Stromal cell of bone marrow (primary cell): ENCODE measurements around the gene TCERG1.
A peak's percentile ranks its signal among the peaks of the same experiment; 100 is the strongest.
"Not testable (repeated sequence)": the region's sequence is repeated elsewhere in the genome, so short reads cannot be mapped to it uniquely, and the experiment has no call there.

Source experiments
- DNase-seq: peaks from one replicate; pipeline ENCODE4 v3.0.0-alpha.2; 2012; ENCODE audit warnings: low read depth

The TCERG1 gene

DNA sequence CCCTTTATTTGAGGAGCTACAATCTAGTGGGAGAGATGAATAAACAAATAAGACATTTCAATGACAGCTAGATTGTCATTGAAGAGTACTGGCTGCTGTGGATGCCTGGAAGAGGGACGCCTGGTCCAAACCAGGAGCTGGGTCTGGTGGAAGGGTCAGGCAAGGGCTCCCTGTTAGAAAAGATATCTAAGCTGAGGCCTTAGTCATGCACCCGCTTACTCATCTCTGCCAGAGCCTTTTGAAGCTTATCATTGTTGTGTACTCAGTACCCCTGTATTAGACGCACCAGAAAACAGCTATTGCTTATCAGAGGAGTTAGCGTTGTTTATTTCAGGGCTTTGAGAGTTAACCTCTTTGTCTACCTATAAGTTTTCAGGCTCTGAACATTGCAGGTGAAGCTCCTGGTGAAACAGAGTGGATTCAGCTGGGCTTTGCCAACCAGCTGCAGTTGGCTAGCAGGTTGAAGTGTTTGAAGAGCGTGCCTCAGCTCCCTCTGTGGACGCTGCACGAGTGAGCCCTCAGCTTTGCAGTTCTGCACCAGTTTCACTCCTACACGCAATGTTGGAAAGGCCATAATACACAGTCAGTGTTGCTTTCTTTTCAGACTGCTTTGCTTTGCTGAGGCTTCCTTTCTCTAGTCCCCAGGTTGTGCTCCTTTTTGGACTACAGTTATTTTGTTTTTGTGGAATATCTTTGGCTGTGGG, 74.4 kb downstream of the TCERG1 start:
- DNase-seq = no peak

DNA sequence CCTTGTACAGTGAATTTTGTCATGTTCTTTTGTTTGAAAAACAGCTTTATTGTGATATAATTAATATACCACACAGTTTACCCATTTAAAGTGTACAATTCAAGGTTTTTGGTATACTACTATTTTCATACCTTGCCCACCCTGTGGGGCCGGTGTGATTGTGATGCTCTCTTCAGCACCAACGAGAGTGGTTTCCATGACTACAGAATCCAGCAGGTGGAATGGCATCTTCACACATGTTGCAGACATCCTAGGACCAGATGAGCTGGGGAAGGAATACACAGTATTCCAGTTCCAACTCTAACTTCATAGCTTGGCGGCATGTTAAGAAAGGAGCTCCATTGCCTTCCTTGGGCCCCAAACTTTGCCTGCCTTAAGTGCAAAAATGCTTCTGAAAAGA, 76.6 kb downstream of the TCERG1 start:
- DNase-seq = no peak

DNA sequence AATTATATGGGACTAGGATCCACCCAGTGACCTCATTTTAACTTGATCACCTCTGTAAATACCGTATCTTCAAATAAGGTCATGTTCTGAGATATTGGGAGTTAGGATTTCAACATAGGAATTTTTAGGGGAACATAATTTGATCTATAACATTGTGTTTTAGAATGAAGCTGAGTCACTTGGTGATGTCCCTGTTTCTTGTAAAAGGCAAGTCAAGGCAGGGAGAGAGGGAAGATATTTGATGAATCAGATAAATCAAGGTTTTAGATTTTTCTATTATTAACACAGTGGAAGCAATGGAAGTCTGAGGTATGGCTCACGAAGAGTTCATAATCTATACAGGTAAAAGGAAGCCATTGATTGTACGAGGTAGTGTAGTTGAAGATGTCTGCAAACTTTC, 80.7 kb downstream of the TCERG1 start:
- no peak for DNase-seq

DNA sequence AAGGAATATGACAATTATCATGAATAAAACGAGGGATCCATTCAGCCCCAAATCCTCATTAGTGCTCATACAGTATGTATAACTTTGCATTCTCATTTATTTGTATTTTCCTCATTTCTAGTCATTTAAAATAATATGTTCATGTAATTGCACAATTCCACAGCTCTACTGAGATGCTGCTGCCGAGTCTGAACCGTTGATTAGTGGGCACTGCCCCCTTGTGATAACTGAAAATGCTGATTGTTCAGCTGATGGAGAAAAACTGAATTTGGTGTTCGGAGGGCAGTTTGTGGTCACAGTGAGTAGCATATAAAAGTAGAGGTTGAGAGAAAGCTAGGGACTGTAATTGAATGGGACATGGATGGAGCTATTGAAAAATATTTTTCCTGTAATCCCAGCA, 81.1 kb downstream of the TCERG1 start:
- no peak for DNase-seq

DNA sequence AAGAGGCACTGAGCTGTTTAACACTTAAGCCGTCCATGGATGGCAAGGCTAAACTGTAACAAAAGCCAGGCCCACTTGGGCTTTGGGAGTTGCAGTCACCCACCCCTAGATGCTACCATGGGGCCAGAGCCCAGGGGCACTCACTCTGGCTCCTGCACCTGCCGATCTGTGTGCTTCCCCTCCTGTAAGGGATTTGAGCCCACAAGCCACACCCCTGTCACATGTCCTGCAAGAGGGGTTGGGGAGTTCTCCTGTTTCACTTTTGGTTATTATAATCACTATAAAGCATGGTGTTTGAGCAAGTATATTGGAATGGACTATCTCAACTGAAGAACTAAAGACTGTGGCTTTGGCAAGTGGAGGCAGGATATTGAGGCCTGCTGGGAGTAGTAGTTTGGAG, 82.9 kb downstream of the TCERG1 start:
- DNase-seq = no peak

DNA sequence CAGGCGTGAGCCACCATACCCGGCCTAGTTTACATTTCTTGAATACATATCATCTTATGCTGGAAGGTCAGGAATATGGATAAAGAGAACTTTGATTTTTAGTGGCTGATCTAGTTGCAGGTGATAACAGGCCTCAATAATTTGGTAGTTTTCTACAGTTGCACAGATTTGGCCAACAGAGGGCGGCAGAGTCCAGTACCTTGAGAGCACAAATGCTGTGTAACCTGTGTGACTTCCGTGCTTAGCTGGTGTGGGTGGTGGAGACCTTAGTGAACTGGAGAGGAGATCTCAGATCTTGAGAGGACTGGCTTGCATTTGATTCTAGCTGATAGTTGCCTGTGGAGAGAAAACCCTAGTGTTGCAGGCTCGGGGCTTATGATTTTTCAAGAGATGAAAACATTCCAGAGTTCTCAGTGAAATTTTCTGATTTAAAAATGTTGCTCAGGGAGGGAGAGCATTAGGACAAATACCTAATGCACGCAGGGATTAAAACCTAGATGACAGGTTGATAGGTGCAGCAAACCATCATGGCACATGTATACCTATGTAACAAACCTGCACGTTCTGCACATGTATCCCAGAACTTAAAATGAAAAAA, 86.2 kb downstream of the TCERG1 start:
- DNase-seq = peak; percentile 33

DNA sequence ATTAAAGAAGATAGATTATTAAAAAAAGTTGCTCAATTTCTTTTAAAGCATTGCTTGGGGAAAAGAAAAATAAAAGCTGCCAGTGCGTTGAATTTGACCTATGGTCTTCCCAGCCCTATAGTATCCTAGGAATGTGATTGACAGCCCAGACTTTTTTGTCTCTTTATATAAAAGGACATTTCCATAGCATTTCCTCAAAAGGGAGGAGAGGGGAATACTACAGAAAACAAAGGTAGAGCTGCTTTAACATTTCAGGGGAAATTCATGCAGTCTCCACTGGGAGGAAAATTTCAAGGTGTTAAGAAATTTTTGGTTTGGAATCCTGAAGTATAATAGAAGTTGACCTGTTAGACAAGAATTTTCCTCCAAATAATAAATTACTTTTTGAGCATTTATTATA, 86.7 kb downstream of the TCERG1 start:
- DNase-seq = no peak

DNA sequence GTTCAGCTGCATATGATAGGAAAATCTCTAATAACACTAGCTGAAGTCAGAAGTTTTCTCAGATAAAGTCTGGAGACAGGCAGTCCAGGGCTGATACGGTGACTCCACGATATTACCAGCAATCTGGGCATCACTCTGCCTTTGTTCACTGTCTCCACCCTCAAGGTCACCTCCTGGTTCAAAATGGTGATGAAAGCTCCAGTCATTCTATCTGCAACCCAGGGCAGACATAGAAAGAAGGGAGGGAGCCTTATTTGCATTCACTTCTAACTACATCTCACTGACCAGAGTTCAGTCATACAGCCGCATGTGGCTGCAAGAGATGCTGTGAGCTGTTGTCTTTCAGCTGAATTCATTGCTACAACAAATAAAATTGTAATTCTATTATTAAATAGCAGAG, 91.3 kb downstream of the TCERG1 start:
- DNase-seq = no peak

DNA sequence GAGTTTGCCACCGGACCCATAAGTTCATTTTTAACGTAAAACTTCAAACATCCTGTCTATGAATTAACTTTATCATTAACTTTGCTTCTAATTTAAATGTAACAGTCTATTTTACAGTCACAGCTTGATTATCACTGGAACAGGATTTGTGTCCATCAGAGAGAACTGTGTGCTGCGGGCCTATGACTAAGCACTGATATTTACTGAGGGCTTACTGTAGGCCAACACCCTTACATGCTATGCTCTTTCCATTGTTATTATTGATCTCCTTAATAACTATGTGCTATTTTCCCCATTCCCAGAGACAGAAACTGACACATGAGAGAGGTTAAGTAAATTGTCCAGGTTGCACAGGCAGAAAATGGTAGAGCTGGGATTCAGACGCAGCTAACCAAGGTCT, 92.8 kb downstream of the TCERG1 start:
- no peak for DNase-seq

DNA sequence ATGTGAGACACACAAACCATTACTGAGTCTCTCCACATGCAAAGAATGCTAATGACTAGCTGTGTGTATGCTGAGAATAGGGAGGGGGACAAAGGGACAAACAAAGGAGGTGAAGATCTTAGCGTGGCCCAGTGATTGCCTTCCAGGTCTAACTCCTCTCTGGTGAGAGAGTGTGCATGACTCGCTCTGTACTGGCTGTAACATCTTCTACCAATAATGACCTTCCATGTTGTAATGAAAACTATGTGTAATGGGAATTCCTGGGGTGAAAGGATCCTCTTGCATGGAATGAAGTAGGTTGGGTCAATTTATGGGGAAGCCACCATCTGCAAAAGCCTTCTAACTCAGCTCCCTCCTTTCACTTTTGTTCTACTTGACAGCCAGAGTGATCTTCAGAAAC, 93.3 kb downstream of the TCERG1 start:
- DNase-seq = no peak

DNA sequence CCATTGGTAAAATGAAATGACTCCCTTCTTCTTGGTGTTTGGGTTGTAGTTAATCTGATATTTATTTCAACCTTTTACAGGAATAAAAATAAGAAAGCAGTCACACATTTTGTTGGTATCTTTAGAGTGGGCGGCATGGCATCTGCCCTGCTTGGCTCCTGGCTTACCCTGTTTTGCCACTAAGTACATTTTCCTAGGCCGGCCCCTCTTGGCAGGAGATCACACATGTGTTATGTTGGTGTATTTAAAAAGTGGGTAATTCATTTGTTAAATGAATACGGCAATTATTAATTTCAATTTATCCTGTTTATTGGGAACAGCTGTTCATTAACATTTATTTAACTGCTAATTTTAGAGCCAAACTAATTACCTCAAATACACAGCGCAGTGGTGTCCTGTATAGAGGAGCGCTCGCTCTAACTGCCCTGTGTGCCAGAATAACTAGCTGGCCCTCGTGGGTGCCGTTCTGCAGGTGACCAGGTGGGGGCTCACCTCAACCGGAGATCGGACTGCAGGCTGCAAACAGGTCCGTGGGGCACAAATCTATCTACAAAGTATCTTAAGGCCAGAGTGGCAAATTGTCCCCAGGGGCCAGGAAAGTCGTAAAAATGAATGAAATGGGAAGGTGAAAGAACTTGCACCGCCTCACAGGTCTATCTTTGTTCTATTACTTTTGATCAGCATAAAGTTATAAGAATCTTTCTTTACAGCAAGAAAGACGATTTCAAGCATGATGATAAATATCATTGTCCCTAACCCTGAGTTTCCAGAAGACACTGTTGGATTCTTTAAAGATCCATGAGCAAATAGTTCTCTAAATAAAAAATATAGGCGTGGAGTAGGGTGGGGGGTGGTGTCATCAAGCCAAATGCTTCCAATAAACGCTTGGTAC, 95.1 kb downstream of the TCERG1 start:
- peak; percentile 17 for DNase-seq

DNA sequence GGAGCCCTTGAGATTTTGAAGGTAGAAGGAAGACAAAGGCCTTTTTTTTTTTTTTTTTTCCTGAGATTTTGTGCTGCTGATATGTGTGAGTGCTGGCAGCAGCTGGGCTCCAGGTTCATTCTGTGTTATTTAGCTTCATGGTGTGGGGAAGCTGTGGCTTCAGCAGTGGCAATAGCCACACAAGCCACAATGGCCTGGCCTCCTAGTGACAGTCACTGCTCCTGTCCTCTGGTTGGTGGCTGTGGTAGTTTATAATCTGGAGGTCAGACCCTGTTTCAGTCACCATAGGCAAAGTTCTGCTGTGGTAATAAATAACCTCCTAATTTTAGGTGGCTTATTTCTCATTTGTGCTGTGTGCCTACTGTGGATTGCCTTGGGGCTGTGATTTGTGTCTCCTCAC, 97.1 kb downstream of the TCERG1 start:
- no peak for DNase-seq

DNA sequence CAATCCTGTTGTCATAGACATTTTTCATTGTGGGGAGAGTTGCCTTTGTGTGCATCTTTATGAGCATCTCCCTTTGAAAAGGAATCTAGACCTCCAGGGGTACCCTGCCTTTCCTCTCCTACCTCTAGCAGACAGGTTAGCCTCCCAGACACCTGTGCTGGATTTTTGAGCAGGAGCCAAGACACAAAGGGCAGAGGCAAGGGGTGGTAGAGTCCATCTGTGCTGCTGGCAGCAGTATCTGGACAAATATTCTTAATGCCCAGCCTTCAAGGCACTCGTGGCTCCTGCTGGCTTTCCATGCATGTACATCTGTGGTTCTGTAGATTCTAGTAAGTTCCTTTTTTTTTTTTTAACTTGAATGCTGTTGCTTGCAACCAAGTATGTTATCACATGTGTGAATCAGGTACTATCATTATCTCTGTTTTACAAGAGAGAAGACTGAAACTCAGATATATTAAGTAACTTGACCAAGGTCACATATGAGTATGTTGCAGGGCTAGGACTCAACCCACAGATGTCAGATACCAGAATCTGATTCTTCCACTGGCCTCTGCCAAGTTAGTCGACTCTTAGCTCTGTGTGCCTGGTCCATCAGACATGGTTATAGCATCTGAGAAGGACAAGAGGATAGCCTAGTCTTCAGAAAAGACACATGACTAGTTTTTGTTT, 101.8 kb downstream of the TCERG1 start:
- DNase-seq = no peak

DNA sequence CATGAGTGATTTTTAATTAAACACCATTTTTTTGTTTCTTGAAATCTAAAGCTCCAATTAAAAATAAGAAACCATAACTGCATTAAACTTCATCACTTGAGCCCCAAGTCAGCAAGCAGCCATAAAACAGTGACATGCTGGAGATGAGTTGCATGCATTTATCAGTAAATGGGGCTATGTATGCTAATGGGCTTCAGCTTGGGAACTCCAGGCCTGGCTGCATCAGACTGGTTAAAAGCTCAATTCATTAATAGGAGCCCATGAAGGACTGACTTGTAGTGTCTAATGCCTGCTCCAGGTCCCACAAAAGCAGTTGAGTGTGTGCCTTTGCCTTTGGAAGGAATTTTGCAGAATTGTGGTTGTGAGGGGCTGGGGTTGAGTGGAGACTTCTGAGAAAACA, 102.5 kb downstream of the TCERG1 start:
- DNase-seq = no peak

DNA sequence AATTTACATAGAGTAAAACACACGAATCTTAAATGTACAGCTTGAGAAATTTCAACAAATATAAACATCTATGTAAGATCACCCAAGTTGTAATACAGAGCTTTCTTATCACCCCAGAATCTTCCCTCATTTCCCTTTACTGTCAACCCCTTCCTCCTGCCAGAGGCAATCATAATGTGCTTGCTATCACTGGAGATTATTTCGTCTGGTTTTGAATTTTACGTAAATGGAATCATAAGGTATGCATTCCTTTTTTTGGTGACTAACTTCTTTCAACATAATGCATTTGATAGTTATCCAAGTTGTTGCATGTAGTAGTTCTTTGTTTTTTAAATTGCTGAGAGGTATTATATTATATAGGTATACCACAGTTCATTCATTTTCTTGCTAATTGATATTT, 106.3 kb downstream of the TCERG1 start:
- DNase-seq = no peak

DNA sequence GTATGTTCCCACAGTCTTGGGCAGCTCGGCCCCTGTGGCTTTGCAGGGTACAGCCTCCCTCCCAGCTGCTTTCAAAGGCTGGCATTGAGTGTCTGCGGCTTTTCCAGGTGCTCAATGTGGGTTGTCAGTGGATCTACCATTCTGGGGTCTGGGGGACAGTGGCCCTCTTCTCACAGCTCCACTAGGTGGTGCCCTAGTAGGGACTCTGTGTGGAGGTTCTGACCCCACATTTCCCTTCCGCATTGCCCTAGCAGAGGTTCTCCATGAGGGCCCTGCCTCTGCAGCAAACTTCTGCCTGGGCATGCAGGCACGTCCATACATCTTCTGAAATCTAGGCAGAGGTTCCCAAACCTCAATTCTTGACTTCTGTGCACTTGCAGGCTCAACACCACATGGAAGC, 109.8 kb downstream of the TCERG1 start:
- DNase-seq = not testable (repeated sequence)

DNA sequence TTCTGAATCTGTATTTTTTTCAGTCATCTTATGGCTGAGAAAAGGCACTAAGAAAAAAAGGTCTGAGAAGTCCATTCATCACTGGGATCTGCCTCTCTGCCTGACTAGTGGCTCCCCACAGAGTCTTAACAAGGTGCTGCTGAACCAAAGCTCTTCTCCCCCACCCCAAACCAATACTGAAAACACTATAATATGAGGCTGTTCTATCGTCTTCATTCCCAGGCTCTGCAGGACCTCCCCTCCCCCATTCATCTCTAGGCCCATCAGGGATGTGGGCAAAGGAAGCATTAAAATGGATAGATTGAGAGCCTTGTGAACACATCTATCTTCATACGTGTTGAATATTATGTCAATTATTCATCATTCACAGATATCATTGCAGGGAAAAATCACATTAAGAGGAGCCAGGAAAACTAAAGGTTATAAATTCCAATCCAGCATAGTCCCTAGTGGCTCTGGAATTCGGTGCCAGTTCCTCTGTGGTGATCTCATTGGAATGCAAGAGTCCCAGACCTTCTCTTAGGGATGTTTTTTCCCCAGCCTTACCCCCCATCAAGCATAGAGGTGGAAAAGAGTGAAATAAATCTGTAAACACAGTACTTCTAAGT, 113.2 kb downstream of the TCERG1 start:
- DNase-seq = no peak
